Stimulated activated effector memory CD8-positive, alpha-beta T cell treated with anti-CD3 and anti-CD28 coated beads, Interleukin-12 subunit alpha, Interleukin-12 subunit beta, amount 100 ng/mL, for 72 hours (primary cell): ENCODE results near the gene BTK.

ENCODE experiments used
- ATAC-seq: fragments of 150-1000 bp; cut with Tn5 transposase; 2 replicates; pipeline ENCODE4 v1.10.0; 2021
- DNase-seq, 2 donors: peaks; one replicate each; pipeline ENCODE4 v3.0.0; 2021 to 2022; ENCODE audit warnings: low spot score in 2 of 2
- H3K27ac Mint-ChIP-seq: one replicate; pipeline ENCODE4 v1.8.0; 2022; ENCODE audit warnings: mild to moderate bottlenecking, mixed read lengths
- H3K36me3 Mint-ChIP-seq: one replicate; pipeline ENCODE4 v1.8.0; 2022; ENCODE audit warnings: mild to moderate bottlenecking, mixed read lengths
- H3K4me1 Mint-ChIP-seq: one replicate; pipeline ENCODE4 v1.8.0; 2022; ENCODE audit warnings: mixed read lengths
- H3K4me3 Mint-ChIP-seq: one replicate; pipeline ENCODE4 v1.8.0; 2022; ENCODE audit warnings: mild to moderate bottlenecking, mixed read lengths
- H3K9me3 Mint-ChIP-seq: one replicate; pipeline ENCODE4 v1.8.0; 2022; ENCODE audit warnings: mixed read lengths

Gene BTK

GRCh38 chrX:101407167-101407747 lies 21.3 kb upstream of the BTK start:
- Mint-ChIP-seq H3K36me3 (peaks cover 54% of the 10 kb centered on the region), H3K4me1 (peaks cover 20% of the 10 kb centered on the region), H3K27ac (peak overlapping the region; percentile 98), H3K9me3 (no peaks in the 10 kb centered on the region), H3K4me3 (peak overlapping the region; percentile 99)
- no peak for DNase-seq
- no peak for ATAC-seq

DNA sequence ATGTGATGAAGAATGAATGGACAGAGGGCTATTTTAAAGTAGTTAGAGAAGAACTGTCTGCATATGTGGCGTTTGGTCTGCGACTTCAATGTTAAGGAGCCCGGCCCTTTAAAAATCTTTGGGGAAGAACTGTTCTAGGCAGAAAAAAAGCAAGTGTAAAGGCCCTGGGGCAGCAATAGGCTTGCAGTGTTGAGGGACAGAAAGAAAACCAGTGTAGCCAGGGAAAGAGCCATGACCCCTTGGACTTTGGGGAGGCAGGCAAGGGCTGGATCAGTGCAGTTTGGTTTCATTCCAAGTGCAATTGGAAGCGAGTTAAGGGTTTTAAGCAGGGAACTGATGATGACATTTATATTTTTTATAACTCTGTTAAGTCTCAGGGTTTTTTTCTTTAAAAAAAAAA lies 13.8 kb upstream of the BTK start:
- Mint-ChIP-seq H3K36me3 (peaks cover 88% of the 10 kb centered on the region), H3K4me3 (no peak overlapping the region)

DNA sequence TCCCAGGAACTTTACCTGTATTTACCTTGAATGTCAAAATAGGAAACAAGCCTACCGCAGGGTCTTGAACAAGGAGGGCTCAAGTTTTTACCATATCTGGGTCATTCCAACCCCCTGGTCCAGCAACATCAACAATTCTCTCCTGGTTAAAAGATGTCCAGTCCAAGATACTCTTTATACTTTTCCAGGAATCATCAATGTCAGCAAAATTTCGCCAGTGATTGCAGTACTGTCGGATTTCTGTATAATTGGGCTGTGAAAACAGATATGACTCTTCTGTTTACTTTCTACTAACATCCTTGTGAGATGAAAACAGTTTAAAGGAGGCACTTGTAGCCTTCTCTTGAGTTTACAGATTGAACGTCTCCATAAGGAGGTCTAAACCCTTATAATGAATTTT lies 12.7 kb upstream of the BTK start:
- ATAC-seq: no peak
- no peak overlapping the region for H3K4me3 Mint-ChIP-seq
- H3K4me1 Mint-ChIP-seq: peaks cover 3% of the 10 kb centered on the region
- H3K36me3 Mint-ChIP-seq: peaks cover 92% of the 10 kb centered on the region
- H3K27ac Mint-ChIP-seq: no peak overlapping the region
- H3K9me3 Mint-ChIP-seq: no peaks in the 10 kb centered on the region
- DNase-seq: no peak

More for the DNA sequence above, 13.8 kb upstream of the BTK start:
- Mint-ChIP-seq H3K27ac (no peak overlapping the region), H3K9me3 (no peaks in the 10 kb centered on the region), H3K4me1 (no peaks in the 10 kb centered on the region)
- ATAC-seq: no peak
- no peak for DNase-seq

DNA sequence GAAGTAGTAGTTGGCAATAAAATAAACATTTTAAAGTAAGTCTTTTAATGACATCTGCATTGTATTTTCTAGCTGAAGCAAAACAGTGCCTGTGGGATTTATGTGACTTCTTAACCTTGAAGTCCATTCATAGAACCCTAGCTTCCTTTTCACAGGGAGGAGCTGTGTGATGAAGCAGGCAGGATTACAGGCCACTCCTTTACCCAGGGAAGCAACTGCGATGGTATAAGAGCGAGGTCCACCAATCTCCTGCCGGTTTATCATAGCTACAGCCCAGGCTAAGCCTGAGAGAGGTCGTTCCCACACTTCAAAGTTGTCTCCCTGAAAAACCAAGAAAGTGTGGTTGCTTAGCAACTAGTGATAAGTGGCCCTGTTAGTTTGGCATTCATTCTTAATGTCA lies 11.8 kb upstream of the BTK start:
- peaks cover 12% of the 10 kb centered on the region for H3K4me1 Mint-ChIP-seq
- ATAC-seq: no peak

GRCh38 chrX:101395789-101396188 lies 9.8 kb upstream of the BTK start:
- Mint-ChIP-seq H3K36me3 (peaks cover 92% of the 10 kb centered on the region), H3K4me1 (peaks cover 12% of the 10 kb centered on the region), H3K27ac (peak overlapping the region; percentile 68), H3K9me3 (no peaks in the 10 kb centered on the region), H3K4me3 (no peak overlapping the region)
- ATAC-seq: no peak
- DNase-seq: no peak

More for the DNA sequence above, 11.8 kb upstream of the BTK start:
- DNase-seq: no peak
- Mint-ChIP-seq H3K36me3 (peaks cover 92% of the 10 kb centered on the region), H3K4me3 (no peak overlapping the region), H3K9me3 (no peaks in the 10 kb centered on the region), H3K27ac (no peak overlapping the region)

DNA sequence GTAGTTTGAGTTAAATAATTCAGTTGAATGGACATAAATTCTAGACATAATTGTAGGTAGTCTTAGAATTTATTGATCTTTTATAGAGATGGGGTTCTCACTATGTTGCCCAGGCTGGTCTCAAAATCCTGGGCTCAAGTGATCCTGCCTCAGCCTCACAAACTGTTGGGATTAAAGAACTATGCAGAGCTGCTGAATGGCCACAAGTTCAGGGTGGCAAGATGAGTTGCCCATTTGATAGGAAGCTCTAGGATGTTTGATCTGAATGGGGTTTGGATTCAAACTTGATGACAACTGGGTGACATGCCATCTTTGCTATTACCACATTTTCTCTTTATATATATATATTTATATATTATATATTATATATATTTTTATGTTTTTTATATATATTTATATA lies 8.4 kb upstream of the BTK start:
- H3K36me3 Mint-ChIP-seq: peaks cover 82% of the 10 kb centered on the region
- no peak for DNase-seq
- H3K4me1 Mint-ChIP-seq: peaks cover 12% of the 10 kb centered on the region
- H3K4me3 Mint-ChIP-seq: peak overlapping the region; percentile 86
- H3K9me3 Mint-ChIP-seq: no peaks in the 10 kb centered on the region
- no peak for ATAC-seq
- H3K27ac Mint-ChIP-seq: no peak overlapping the region

DNA sequence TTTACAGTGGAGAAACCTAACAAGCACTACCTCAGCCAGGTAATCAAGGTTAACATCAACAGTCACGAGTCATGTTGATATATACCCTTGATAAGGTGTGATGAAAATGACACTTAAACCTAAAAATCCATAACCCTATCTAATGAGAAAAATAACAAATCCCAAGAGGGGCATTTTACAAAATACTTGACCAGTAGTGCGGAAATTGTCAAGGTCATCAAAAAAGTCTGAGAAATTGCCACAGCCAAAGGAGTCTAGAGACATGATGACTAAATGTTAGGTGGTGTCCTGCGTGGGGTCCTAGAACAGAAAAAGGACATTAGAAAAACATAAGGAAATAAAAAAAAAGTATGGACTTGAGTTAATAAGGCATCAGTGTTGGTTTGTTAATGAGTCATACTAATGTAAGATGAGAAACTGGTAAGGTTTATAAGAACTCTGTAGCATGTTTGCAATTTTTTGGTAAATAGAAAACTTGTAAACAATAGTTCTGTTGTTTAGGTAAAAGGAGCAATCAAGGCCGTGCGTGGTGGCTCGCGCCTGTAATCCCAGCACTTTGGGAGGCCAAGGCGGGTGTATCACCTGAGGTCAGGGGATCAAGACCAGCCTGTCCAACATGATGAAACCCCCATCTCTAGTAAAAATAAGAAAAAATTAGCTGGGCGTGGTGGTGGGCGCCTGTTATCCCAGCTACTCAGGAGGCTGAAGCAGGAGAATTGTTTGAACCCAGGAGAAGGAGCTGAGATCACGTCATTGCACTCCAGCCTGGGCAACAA lies 7.7 kb upstream of the BTK start:
- no peak for DNase-seq
- Mint-ChIP-seq H3K4me1 (peaks cover 12% of the 10 kb centered on the region), H3K9me3 (no peaks in the 10 kb centered on the region), H3K36me3 (peaks cover 77% of the 10 kb centered on the region), H3K27ac (peak overlapping the region; percentile 97), H3K4me3 (peak overlapping the region; percentile 86)
- ATAC-seq: no peak

DNA sequence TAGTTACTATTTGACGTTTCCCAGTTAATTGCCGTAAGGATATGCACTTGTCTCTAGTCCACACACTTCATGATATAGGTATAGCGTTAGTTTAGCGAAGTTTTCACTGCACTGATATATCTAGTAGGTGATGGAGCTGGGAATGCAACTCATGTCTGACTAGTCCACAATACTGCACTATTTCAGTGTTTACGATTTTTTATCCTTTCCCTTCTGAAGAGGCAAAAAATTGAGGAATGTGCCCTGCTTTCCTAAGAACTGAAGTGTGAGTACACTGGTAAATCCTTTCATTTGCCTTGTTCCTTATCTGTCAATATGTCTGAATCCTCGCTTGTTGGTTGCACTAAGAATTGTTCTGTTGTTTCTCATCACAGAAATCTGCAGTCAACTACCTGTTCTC lies 5.8 kb upstream of the BTK start:
- Mint-ChIP-seq H3K36me3 (peaks cover 65% of the 10 kb centered on the region), H3K9me3 (no peaks in the 10 kb centered on the region), H3K4me3 (peak overlapping the region; percentile 86), H3K27ac (peak overlapping the region; percentile 97), H3K4me1 (peaks cover 12% of the 10 kb centered on the region)
- ATAC-seq: no peak
- DNase-seq: no peak

- Mint-ChIP-seq H3K9me3 (no peaks in the 10 kb centered on the region), H3K27ac (peak within 1 kb of the TSS; percentile 97), H3K4me1 (peaks cover 12% of the 10 kb centered on the region), H3K36me3 (peaks cover 55% of the 10 kb centered on the region), H3K4me3 (peak within 1 kb of the TSS; percentile 86)
- peak; percentile 48 to 85 for DNase-seq
- peak; percentile 97 for ATAC-seq
Observed at GRCh38 chrX:101390664-101391525, 4.9 kb upstream of the BTK start, which contains the start of gene RPL36A. Gene RPL36A (plus strand): TSS chrX:101391011. CDS start chrX:101391044, 33 bp downstream.

DNA sequence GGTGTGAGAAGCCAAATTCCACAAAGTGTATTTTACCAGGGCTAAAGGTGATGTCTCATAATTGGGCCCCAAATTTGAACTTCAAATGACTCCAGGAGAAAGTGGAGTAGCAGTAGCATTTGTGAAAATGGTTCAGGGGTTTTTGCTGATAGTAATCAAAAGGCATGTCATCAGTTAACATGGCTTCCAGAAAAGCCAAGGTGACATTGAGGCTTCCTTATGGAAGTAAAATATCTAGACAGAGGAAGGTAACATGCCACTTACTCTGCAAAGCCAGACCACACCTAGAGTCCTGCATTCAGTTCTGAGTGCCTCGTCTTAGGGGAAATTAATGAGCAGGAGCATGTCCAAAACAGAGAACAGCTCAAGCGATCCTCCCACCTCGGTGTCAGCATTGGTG lies 2.6 kb upstream of the BTK start:
- no peak for DNase-seq
- no peak overlapping the region for H3K27ac Mint-ChIP-seq
- H3K4me3 Mint-ChIP-seq: no peak overlapping the region
- H3K9me3 Mint-ChIP-seq: no peaks in the 10 kb centered on the region
- no peak for ATAC-seq
- H3K4me1 Mint-ChIP-seq: peaks cover 8% of the 10 kb centered on the region
- H3K36me3 Mint-ChIP-seq: peaks cover 32% of the 10 kb centered on the region

DNA sequence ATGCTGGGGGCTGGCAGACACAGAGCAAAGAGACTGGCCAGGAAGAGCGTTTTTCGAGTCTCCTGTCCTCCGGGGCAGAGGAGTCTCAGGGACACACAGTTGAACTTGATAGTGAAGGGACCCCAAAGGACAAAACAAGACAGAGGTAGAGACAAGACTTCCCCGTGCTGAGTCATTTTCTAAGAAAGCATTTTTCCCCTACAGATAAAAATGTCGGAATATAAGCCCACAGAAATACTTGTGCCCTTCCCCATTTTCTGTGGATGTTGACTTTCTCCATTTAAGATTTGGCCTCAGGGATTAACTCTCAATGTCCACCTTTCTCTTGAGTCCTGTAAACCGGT lies 523 bp upstream of the BTK start:
- no peaks in the 10 kb centered on the region for H3K9me3 Mint-ChIP-seq
- H3K27ac Mint-ChIP-seq: peak overlapping the region; percentile 53
- no peak for ATAC-seq
- DNase-seq: no peak
- peaks cover 12% of the 10 kb centered on the region for H3K36me3 Mint-ChIP-seq
- peak overlapping the region; percentile 36 for H3K4me3 Mint-ChIP-seq
- H3K4me1 Mint-ChIP-seq: no peaks in the 10 kb centered on the region

GRCh38 chrX:101385026-101385684 lies 836 bp downstream of the BTK start:
- H3K27ac Mint-ChIP-seq: no peak overlapping the region
- H3K36me3 Mint-ChIP-seq: no peaks in the 10 kb centered on the region
- no peaks in the 10 kb centered on the region for H3K4me1 Mint-ChIP-seq
- ATAC-seq: no peak
- no peak for DNase-seq
- H3K9me3 Mint-ChIP-seq: no peaks in the 10 kb centered on the region
- peak overlapping the region; percentile 36 for H3K4me3 Mint-ChIP-seq

GRCh38 chrX:101383679-101384205 lies 2.2 kb downstream of the BTK start:
- no peak overlapping the region for H3K4me3 Mint-ChIP-seq
- no peaks in the 10 kb centered on the region for H3K9me3 Mint-ChIP-seq
- no peak for ATAC-seq
- no peak for DNase-seq
- H3K36me3 Mint-ChIP-seq: no peaks in the 10 kb centered on the region
- no peak overlapping the region for H3K27ac Mint-ChIP-seq
- H3K4me1 Mint-ChIP-seq: no peaks in the 10 kb centered on the region

GRCh38 chrX:101377547-101377946 lies 8.4 kb downstream of the BTK start:
- Mint-ChIP-seq H3K4me1 (no peaks in the 10 kb centered on the region), H3K4me3 (no peak overlapping the region), H3K36me3 (no peaks in the 10 kb centered on the region), H3K27ac (no peak overlapping the region), H3K9me3 (no peaks in the 10 kb centered on the region)
- ATAC-seq (no peak), DNase-seq (no peak)
